Measurements from ENCODE around the gene REM2. TPM values are rescaled to one million over a fixed set of nuclear protein-coding genes. Genes with fewer than 3 reads are reported as not detected.

The REM2 gene
- total RNA-seq, 1 experiment from 2014 or later, result 0.26 TPM

GRCh38 chr14:22842211-22843122 is 40.6 kb upstream of the REM2 start:
- BruUV-seq (replicated peaks), result no TSS peak
- peaks cover 11% of the 10 kb centered on the region for H3K4me1 Mint-ChIP-seq (ENCODE audit: insufficient read depth, unreplicated experiment)
- intact Hi-C loops (cut with micrococcal nuclease), result no loop called here
- no peak for TF ChIP-seq CTCF (IDR thresholded peaks at IDR 0.05; ENCODE audit: unreplicated experiment)
- H3K27ac Mint-ChIP-seq (ENCODE audit: low read depth, unreplicated experiment), result no peak overlapping the region
- H3K9me3 Mint-ChIP-seq (ENCODE audit: unreplicated experiment), result no peaks in the 10 kb centered on the region
- no peaks in the 10 kb centered on the region for H3K27me3 Mint-ChIP-seq (ENCODE audit: insufficient read depth, unreplicated experiment)
- POLR2A ChIA-PET, result interaction anchor here (0.6 kb wide), 1 partner anchor 83 kb away, joined by 3 read pairs; no protein-coding TSS in a partner anchor
- peaks cover 66% of the 10 kb centered on the region for H3K36me3 Mint-ChIP-seq (ENCODE audit: insufficient read depth, unreplicated experiment)
- CTCF ChIA-PET, result interaction anchor here (0.7 to 18.2 kb wide), 6 partner anchors 9 to 286 kb away, joined by 3 to 330 read pairs (median 4); no protein-coding TSS in a partner anchor
- no peak for DNase-seq (ENCODE audit: unreplicated experiment)
- no peak overlapping the region for H3K4me3 Mint-ChIP-seq (ENCODE audit: unreplicated experiment)

DNA sequence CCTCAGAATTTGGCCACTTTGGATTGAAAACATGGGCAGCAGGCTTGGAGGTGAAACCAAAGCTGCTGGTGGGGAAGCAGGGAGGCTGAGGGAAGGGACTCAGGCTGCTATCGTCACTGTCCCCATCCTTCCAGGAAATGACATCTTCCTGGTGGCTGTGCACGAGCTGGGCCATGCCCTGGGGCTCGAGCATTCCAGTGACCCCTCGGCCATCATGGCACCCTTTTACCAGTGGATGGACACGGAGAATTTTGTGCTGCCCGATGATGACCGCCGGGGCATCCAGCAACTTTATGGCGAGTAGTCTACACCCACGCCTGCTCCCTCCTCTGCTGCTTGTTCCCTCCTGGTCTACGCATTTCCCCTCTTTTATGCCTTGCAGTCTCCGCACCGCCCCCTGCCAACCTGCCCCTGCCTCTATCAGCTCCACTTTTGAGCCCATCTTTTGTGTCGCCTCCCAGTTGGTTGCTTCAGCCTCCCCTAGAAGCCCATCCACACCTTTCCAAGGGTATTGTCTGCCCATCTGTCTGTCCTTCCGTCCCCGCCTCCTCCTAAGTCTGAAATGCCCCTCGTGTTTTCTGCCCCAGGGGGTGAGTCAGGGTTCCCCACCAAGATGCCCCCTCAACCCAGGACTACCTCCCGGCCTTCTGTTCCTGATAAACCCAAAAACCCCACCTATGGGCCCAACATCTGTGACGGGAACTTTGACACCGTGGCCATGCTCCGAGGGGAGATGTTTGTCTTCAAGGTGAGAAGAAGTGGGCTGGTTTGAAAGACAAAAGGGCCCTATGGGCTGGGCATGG is 39.7 kb upstream of the REM2 start:
- Mint-ChIP-seq H3K4me1 (ENCODE audit: insufficient read depth, unreplicated experiment) (peaks cover 11% of the 10 kb centered on the region), H3K9me3 (ENCODE audit: unreplicated experiment) (no peaks in the 10 kb centered on the region), H3K36me3 (ENCODE audit: insufficient read depth, unreplicated experiment) (peaks cover 66% of the 10 kb centered on the region), H3K27ac (ENCODE audit: low read depth, unreplicated experiment) (no peak overlapping the region), H3K27me3 (ENCODE audit: insufficient read depth, unreplicated experiment) (no peaks in the 10 kb centered on the region), H3K4me3 (ENCODE audit: unreplicated experiment) (no peak overlapping the region)
- intact Hi-C loops (cut with micrococcal nuclease), result no loop called here
- BruUV-seq (replicated peaks), result no TSS peak
- DNase-seq (ENCODE audit: unreplicated experiment), result no peak
- POLR2A ChIA-PET, result interaction anchor here (0.6 kb wide), 1 partner anchor 82 kb away, joined by 3 read pairs; no protein-coding TSS in a partner anchor
- no peak for TF ChIP-seq CTCF (IDR thresholded peaks at IDR 0.05; ENCODE audit: unreplicated experiment)
- CTCF ChIA-PET, result interaction anchor here (0.6 to 18.2 kb wide), 7 partner anchors 8 to 286 kb away, joined by 3 to 330 read pairs (median 3); no protein-coding TSS in a partner anchor

DNA sequence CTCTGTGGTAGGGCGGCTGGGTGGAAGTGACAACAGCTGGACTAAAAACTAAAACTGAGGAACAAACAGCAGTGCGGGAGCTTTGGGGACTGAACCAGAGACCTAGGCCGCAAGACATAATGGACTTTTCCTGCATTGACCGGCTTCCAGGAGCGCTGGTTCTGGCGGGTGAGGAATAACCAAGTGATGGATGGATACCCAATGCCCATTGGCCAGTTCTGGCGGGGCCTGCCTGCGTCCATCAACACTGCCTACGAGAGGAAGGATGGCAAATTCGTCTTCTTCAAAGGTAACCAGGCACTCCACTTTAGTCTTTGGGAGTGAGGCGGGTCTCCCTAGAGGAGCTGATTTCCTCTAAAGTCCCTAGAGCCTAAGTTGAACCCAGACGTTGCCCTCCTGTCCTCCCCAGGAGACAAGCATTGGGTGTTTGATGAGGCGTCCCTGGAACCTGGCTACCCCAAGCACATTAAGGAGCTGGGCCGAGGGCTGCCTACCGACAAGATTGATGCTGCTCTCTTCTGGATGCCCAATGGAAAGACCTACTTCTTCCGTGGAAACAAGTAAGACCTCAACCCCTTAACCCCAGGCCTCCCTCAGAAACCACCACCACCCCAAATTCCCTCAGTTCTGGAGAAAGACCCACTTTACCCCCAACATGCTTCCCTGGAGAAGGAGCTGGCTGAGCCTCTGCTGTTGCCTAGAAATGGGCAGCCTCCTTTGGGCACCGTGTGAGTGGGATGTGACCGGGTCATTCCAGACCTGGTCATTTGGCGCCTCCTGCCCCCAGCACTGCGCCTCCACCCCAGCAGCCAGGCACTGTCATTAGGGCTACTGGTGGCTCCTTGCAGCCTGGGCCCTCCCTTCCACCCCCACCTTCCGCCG is 38.6 kb upstream of the REM2 start:
- Mint-ChIP-seq H3K36me3 (ENCODE audit: insufficient read depth, unreplicated experiment) (peaks cover 66% of the 10 kb centered on the region), H3K27me3 (ENCODE audit: insufficient read depth, unreplicated experiment) (no peaks in the 10 kb centered on the region)
- intact Hi-C loops (cut with micrococcal nuclease), result no loop called here

More for the DNA sequence above, 38.6 kb upstream of the REM2 start:
- Mint-ChIP-seq H3K4me3 (ENCODE audit: unreplicated experiment) (no peak overlapping the region), H3K9me3 (ENCODE audit: unreplicated experiment) (no peaks in the 10 kb centered on the region), H3K27ac (ENCODE audit: low read depth, unreplicated experiment) (no peak overlapping the region), H3K4me1 (ENCODE audit: insufficient read depth, unreplicated experiment) (peaks cover 12% of the 10 kb centered on the region)
- ChIA-PET POLR2A (no interaction called here), CTCF (interaction anchor here (0.6 to 18.2 kb wide), 7 partner anchors 7 to 288 kb away, joined by 3 to 330 read pairs (median 3); no protein-coding TSS in a partner anchor)
- no peak for DNase-seq (ENCODE audit: unreplicated experiment)
- no TSS peak for BruUV-seq (replicated peaks)
- no peak for TF ChIP-seq CTCF (IDR thresholded peaks at IDR 0.05; ENCODE audit: unreplicated experiment)
